ENCODE results near the gene PAQR9. TPM values are rescaled to one million over a fixed set of nuclear protein-coding genes. Genes with fewer than 3 reads are reported as not detected.

The PAQR9 gene
- total RNA-seq, 3 donors from 2014 or later (not counting 1 experiment from before 2014, with no cell fraction given), result not detected

DNA sequence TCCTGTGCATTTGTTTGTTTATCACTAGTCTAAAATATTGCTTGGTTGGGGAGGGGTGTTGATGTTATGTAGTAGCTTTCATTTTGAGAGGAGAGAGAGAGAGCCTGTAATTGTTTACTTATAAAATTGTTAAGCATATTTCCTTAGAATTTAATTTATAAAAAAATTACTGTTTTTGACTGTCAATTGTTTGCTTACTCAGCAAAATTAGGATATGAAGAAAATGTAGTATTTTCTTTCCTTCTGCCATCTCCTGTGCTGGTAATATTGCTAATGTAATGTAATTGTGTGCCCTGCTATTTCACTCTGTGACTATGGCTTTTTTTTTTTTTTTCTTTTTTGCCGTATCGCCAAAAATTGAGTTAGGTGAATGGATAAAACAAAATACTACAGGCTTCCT lies 41.3 kb upstream of the PAQR9 start:
- no peak for ATAC-seq
- no peaks in the 10 kb centered on the region for H3K36me3 Mint-ChIP-seq
- no peaks in the 10 kb centered on the region for H3K27me3 Mint-ChIP-seq (ENCODE audit: low read depth in 2 of 2)
- no peak overlapping the region for H3K27ac ChIP-seq (ENCODE audit: low read length)
- H3K27ac Mint-ChIP-seq, result no peak overlapping the region
- WGBS (ENCODE audit: insufficient coverage), result no CpG with 5 or more reads among the region's 2 CpGs
- no peak overlapping the region for H3K4me3 ChIP-seq (ENCODE audit: low read length)
- intact Hi-C loops (cut with micrococcal nuclease), result loop anchor here (5.0 kb wide), 2 partner anchors 428 to 967 kb away; partner anchors contain the start of genes ATR and DIPK2A
- peaks cover 13% of the 10 kb centered on the region for H3K4me1 ChIP-seq (ENCODE audit: control insufficient read depth, insufficient read depth, low read length)
- DNase-seq, result no peak
- TF ChIP-seq, protein P1, sequence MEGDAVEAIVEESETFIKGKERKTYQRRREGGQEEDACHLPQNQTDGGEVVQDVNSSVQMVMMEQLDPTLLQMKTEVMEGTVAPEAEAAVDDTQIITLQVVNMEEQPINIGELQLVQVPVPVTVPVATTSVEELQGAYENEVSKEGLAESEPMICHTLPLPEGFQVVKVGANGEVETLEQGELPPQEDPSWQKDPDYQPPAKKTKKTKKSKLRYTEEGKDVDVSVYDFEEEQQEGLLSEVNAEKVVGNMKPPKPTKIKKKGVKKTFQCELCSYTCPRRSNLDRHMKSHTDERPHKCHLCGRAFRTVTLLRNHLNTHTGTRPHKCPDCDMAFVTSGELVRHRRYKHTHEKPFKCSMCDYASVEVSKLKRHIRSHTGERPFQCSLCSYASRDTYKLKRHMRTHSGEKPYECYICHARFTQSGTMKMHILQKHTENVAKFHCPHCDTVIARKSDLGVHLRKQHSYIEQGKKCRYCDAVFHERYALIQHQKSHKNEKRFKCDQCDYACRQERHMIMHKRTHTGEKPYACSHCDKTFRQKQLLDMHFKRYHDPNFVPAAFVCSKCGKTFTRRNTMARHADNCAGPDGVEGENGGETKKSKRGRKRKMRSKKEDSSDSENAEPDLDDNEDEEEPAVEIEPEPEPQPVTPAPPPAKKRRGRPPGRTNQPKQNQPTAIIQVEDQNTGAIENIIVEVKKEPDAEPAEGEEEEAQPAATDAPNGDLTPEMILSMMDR (IDR thresholded peaks at IDR 0.05), result no peak
- H3K4me1 Mint-ChIP-seq, result peaks cover 70 to 72% of the 10 kb centered on the region in 2 donors
- H3K9me3 ChIP-seq (ENCODE audit: control insufficient read depth, insufficient read depth, low read length), result no peaks in the 10 kb centered on the region
- H3K27me3 ChIP-seq (ENCODE audit: control insufficient read depth, insufficient read depth, low read length), result no peaks in the 10 kb centered on the region
- H3K36me3 ChIP-seq (ENCODE audit: control insufficient read depth, insufficient read depth, low read length), result no peaks in the 10 kb centered on the region
- no peaks in the 10 kb centered on the region for H3K9me3 Mint-ChIP-seq
- no peak overlapping the region for H3K4me3 Mint-ChIP-seq

DNA sequence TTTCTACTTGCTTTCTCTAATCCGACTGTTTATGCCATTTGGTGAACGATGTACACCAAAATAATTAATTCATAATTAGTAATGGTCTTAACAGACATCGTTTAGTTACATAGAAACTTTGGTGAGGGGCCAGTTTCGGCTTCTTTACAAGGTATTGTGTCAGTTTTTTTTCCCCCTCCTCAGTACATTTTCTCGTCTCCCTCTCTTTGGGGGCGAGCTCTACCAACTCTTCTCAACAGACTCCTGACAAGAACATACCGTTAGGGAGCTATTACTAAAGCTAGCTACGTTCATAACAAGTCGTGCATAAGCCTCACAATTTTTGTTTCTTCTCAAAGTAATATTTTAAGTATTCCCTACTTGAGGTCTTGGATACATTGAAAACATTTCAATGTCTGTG lies 39.3 kb upstream of the PAQR9 start:
- Histone ChIP-seq H3K36me3 (ENCODE audit: control insufficient read depth, insufficient read depth, low read length) (no peaks in the 10 kb centered on the region), H3K4me3 (ENCODE audit: low read length) (peak overlapping the region; percentile 80), H3K27ac (ENCODE audit: low read length) (no peak overlapping the region), H3K9me3 (ENCODE audit: control insufficient read depth, insufficient read depth, low read length) (no peaks in the 10 kb centered on the region), H3K27me3 (ENCODE audit: control insufficient read depth, insufficient read depth, low read length) (no peaks in the 10 kb centered on the region), H3K4me1 (ENCODE audit: control insufficient read depth, insufficient read depth, low read length) (peaks cover 13% of the 10 kb centered on the region)
- Mint-ChIP-seq H3K27me3 (ENCODE audit: low read depth in 2 of 2) (peaks cover 0 to 7% of the 10 kb centered on the region in 2 donors), H3K9me3 (no peaks in the 10 kb centered on the region), H3K36me3 (no peaks in the 10 kb centered on the region), H3K4me1 (peaks cover 53 to 56% of the 10 kb centered on the region in 2 donors), H3K27ac (peak overlapping the region; percentile 99 to 100), H3K4me3 (peak overlapping the region; percentile 99)
- intact Hi-C loops (cut with micrococcal nuclease), result loop anchor here (5.0 kb wide), 2 partner anchors 425 to 970 kb away; partner anchors contain the start of genes ATR and DIPK2A
- WGBS (ENCODE audit: insufficient coverage), result 5% methylated on average over 7 of the region's 9 CpGs
- ATAC-seq, result no peak
- no peak for DNase-seq
- TF ChIP-seq, protein P1 (IDR thresholded peaks at IDR 0.05), result no peak

DNA sequence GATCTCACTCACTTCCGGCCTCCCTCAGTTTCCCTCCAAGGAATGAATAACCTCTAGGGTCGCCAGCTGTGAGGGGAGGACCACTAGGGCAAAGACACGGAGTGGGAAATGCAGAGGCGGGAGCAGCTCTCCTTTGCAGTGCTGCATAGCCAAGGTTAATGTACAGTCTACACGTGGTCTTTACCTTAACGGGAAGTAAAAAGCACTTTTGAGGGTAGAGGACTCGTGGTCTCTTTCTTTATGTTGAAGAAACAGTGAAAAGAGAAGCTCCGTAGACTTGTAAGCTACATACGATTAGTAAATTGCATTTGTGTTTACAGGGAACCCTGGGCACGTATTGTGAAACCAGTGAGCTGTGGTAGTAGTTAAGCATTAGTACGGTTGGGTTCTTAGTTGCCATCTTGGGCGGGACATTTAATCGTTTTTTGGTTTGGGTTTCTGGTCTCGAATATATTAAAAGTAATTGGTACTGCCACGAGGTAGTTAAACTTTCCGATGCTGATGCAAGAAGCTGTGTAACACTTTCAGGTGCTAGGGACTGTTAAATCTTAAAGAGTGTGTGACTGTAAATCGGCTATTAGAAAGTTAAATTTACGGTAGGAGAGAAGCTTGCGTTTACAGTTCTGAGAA lies 38.7 kb upstream of the PAQR9 start:
- H3K4me3 ChIP-seq (ENCODE audit: low read length), result peak overlapping the region; percentile 80
- 0% methylated on average over 17 of the region's 19 CpGs for WGBS (ENCODE audit: insufficient coverage)
- intact Hi-C loops (cut with micrococcal nuclease), result loop anchor here (5.0 kb wide), 2 partner anchors 425 to 970 kb away; partner anchors contain the start of genes ATR and DIPK2A
- Mint-ChIP-seq H3K4me1 (peaks cover 48 to 52% of the 10 kb centered on the region in 2 donors), H3K36me3 (no peaks in the 10 kb centered on the region), H3K27ac (peak overlapping the region; percentile 99 to 100), H3K27me3 (ENCODE audit: low read depth in 2 of 2) (peaks cover 0 to 7% of the 10 kb centered on the region in 2 donors), H3K9me3 (no peaks in the 10 kb centered on the region), H3K4me3 (peak overlapping the region; percentile 99)
- no peaks in the 10 kb centered on the region for H3K36me3 ChIP-seq (ENCODE audit: control insufficient read depth, insufficient read depth, low read length)
- TF ChIP-seq, protein P1 (IDR thresholded peaks at IDR 0.05), result no peak
- H3K27me3 ChIP-seq (ENCODE audit: control insufficient read depth, insufficient read depth, low read length), result no peaks in the 10 kb centered on the region
- H3K9me3 ChIP-seq (ENCODE audit: control insufficient read depth, insufficient read depth, low read length), result no peaks in the 10 kb centered on the region
- ATAC-seq, result no peak
- peak overlapping the region; percentile 90 for H3K27ac ChIP-seq (ENCODE audit: low read length)
- DNase-seq, result peak in 1 of 2 donors; percentile 33
- peaks cover 13% of the 10 kb centered on the region for H3K4me1 ChIP-seq (ENCODE audit: control insufficient read depth, insufficient read depth, low read length)
